Retina (tissue), 1 donor: ENCODE measurements around the gene F2RL3.

ENCODE experiments used
- DNase-seq: peaks from one replicate; pipeline ENCODE4 v3.0.0-alpha.2; 2016

F2RL3 gene

GRCh38 chr19:16875584-16876555 is 12.9 kb upstream of the F2RL3 start:
- no peak for DNase-seq

- no peak for DNase-seq
Measured at GRCh38 chr19:16876904-16877361, 11.9 kb upstream of the F2RL3 start.

GRCh38 chr19:16877581-16877980 is 11.2 kb upstream of the F2RL3 start:
- no peak for DNase-seq

- no peak for DNase-seq
Measured at GRCh38 chr19:16878181-16878965, 10.4 kb upstream of the F2RL3 start.

- no peak for DNase-seq
Measured at GRCh38 chr19:16880884-16881554, 7.8 kb upstream of the F2RL3 start.

- no peak for DNase-seq
Measured at GRCh38 chr19:16882146-16882545, 6.7 kb upstream of the F2RL3 start.

- no peak for DNase-seq
Measured at GRCh38 chr19:16883522-16883921, 5.3 kb upstream of the F2RL3 start.

- no peak for DNase-seq
Measured at GRCh38 chr19:16885166-16885565, 3.6 kb upstream of the F2RL3 start.

GRCh38 chr19:16886305-16886880 is 2.4 kb upstream of the F2RL3 start:
- DNase-seq = no peak

GRCh38 chr19:16887353-16888265 is 1.2 kb upstream of the F2RL3 start:
- DNase-seq = no peak

- no peak for DNase-seq
Measured at GRCh38 chr19:16889366-16889882, 625 bp downstream of the F2RL3 start.

- no peak for DNase-seq
Measured at GRCh38 chr19:16889883-16890460, 1.2 kb downstream of the F2RL3 start.

- no peak for DNase-seq
Measured at GRCh38 chr19:16890461-16891184, 1.8 kb downstream of the F2RL3 start.

GRCh38 chr19:16891696-16892382 is 3.0 kb downstream of the F2RL3 start:
- no peak for DNase-seq

- DNase-seq = no peak
Measured at GRCh38 chr19:16892436-16892835, 3.6 kb downstream of the F2RL3 start.

GRCh38 chr19:16892868-16893685 is 4.3 kb downstream of the F2RL3 start:
- no peak for DNase-seq

GRCh38 chr19:16893686-16893989 is 4.8 kb downstream of the F2RL3 start:
- DNase-seq = no peak

- DNase-seq = no peak
Measured at GRCh38 chr19:16894080-16894479, 5.3 kb downstream of the F2RL3 start.
